Non-pigmented ciliary epithelial cell (primary cell): ENCODE data around the gene SCGB3A1.

Experiments used
- DNase-seq: peaks from one replicate; pipeline ENCODE4 v3.0.0-alpha.2; 2010; ENCODE audit warnings: low read depth

SCGB3A1 gene

GRCh38 chr5:180604271-180604670 lies 13.0 kb upstream of the SCGB3A1 start:
- no peak for DNase-seq

- DNase-seq = no peak
Measured at GRCh38 chr5:180603076-180603594, 11.8 kb upstream of the SCGB3A1 start.

GRCh38 chr5:180602481-180603075 lies 11.3 kb upstream of the SCGB3A1 start:
- no peak for DNase-seq

- no peak for DNase-seq
Measured at GRCh38 chr5:180601591-180602480, 10.5 kb upstream of the SCGB3A1 start.

GRCh38 chr5:180600554-180601041 lies 9.3 kb upstream of the SCGB3A1 start:
- no peak for DNase-seq

GRCh38 chr5:180599981-180600553 lies 8.8 kb upstream of the SCGB3A1 start:
- DNase-seq = no peak

- DNase-seq = no peak
Measured at GRCh38 chr5:180599590-180599914, 8.3 kb upstream of the SCGB3A1 start.

GRCh38 chr5:180598797-180599589 lies 7.7 kb upstream of the SCGB3A1 start:
- DNase-seq = no peak

- DNase-seq = no peak
Measured at GRCh38 chr5:180598316-180598701, 7.0 kb upstream of the SCGB3A1 start.

- DNase-seq = no peak
Measured at GRCh38 chr5:180596668-180597231, 5.5 kb upstream of the SCGB3A1 start.

GRCh38 chr5:180596115-180596667 lies 4.9 kb upstream of the SCGB3A1 start:
- DNase-seq = no peak

- no peak for DNase-seq
Measured at GRCh38 chr5:180595381-180596114, 4.2 kb upstream of the SCGB3A1 start.

GRCh38 chr5:180595046-180595379 lies 3.7 kb upstream of the SCGB3A1 start:
- no peak for DNase-seq

GRCh38 chr5:180594311-180595045 lies 3.2 kb upstream of the SCGB3A1 start:
- DNase-seq = no peak

- no peak for DNase-seq
Measured at GRCh38 chr5:180593446-180594206, 2.3 kb upstream of the SCGB3A1 start.

GRCh38 chr5:180592176-180592575 lies 877 bp upstream of the SCGB3A1 start:
- no peak for DNase-seq

- DNase-seq = no peak
Measured at GRCh38 chr5:180590543-180591310, 572 bp downstream of the SCGB3A1 start.

- DNase-seq = no peak
Measured at GRCh38 chr5:180589771-180590542, 1.3 kb downstream of the SCGB3A1 start.
